Naive thymus-derived CD4-positive, alpha-beta T cell (primary cell): ENCODE data around the gene PTTG1IP. TPM values are rescaled to one million over a fixed set of nuclear protein-coding genes. Genes with fewer than 3 reads are reported as not detected.
A peak's percentile ranks its signal among the peaks of the same experiment; 100 is the strongest.

Source experiments
- ATAC-seq: fragments of 150-1000 bp; cut with Tn5 transposase; 2 replicates; pipeline ENCODE4 v1.10.0; 2021; ENCODE audit warnings: mild to moderate bottlenecking, moderate library complexity
- CTCF ChIA-PET: fragments of 350-600 bp; sonication (Branson Sonifier 250); formaldehyde crosslinking; loops from one replicate; lab custom pipeline; 2021; ENCODE audit warnings: antibody characterized with exemption; lab: Charles Lee
- POLR2A ChIA-PET: fragments of 350-600 bp; sonication (Branson Sonifier 250); formaldehyde crosslinking; loops from one replicate; lab custom pipeline; 2021; ENCODE audit warnings: antibody characterized with exemption, inconsistent platforms; lab: Charles Lee
- DNase-seq, 9 donors: peaks; one replicate each; pipeline versions ENCODE4 v3.0.0 to v3.0.0-alpha.2; 2020 to 2022; ENCODE audit warnings: mixed read lengths in 1 of 9
- H3K27ac ChIP-seq: one replicate; pipeline ENCODE4 v1.7.0; 2013; ENCODE audit warnings: mild to moderate bottlenecking, low read depth, low read length, moderate library complexity
- H3K27me3 ChIP-seq, 2 donors: one replicate each; pipeline ENCODE4 v1.7.0; 2013; ENCODE audit warnings: low read length in 2 of 2, mild to moderate bottlenecking in 2 of 2, moderate library complexity in 2 of 2; ENCODE audit not compliant: control insufficient read depth in 2 of 2, insufficient read depth in 2 of 2
- H3K36me3 ChIP-seq, 3 experiments: 1 replicate in 2 of 3; 2 replicates in 1 of 3; pipeline ENCODE4 v1.7.0; 2013; ENCODE audit warnings: low read length in 3 of 3, mild to moderate bottlenecking in 3 of 3, moderate library complexity in 1 of 3; ENCODE audit not compliant: insufficient read depth in 3 of 3, control insufficient read depth in 2 of 3
- H3K4me1 ChIP-seq, 2 donors: one replicate each; pipeline ENCODE4 v1.7.0; 2013; ENCODE audit warnings: low read length in 2 of 2, mild to moderate bottlenecking in 2 of 2, moderate library complexity in 1 of 2; ENCODE audit not compliant: control insufficient read depth in 2 of 2, insufficient read depth in 2 of 2
- H3K4me3 ChIP-seq: 2 replicates; pipeline ENCODE4 v1.7.0; 2013; ENCODE audit warnings: mild to moderate bottlenecking, low read length
- H3K9me3 ChIP-seq, 3 experiments: 1 replicate in 2 of 3; 2 replicates in 1 of 3; pipeline ENCODE4 v1.7.0; 2013; ENCODE audit warnings: low read length in 3 of 3; ENCODE audit not compliant: control insufficient read depth in 2 of 3
- H3K27ac Mint-ChIP-seq, 9 donors: one replicate each; pipeline ENCODE4 v1.8.0; 2020 to 2022; ENCODE audit warnings: mixed read lengths in 9 of 9, mild to moderate bottlenecking in 8 of 9, moderate library complexity in 5 of 9, inconsistent platforms in 2 of 9
- H3K27me3 Mint-ChIP-seq, 5 donors: one replicate each; pipeline ENCODE4 v1.8.0; 2021 to 2022; ENCODE audit warnings: mixed read lengths in 5 of 5, mild to moderate bottlenecking in 1 of 5
- H3K36me3 Mint-ChIP-seq, 5 donors: one replicate each; pipeline ENCODE4 v1.8.0; 2020 to 2022; ENCODE audit warnings: mixed read lengths in 5 of 5, mild to moderate bottlenecking in 3 of 5, inconsistent platforms in 1 of 5
- H3K4me1 Mint-ChIP-seq, 7 donors: one replicate each; pipeline ENCODE4 v1.8.0; 2020 to 2022; ENCODE audit warnings: mixed read lengths in 7 of 7, mild to moderate bottlenecking in 3 of 7, inconsistent platforms in 1 of 7
- H3K4me3 Mint-ChIP-seq, 10 donors: one replicate each; pipeline ENCODE4 v1.8.0; 2020 to 2022; ENCODE audit warnings: mild to moderate bottlenecking in 10 of 10, mixed read lengths in 10 of 10, moderate library complexity in 6 of 10, inconsistent platforms in 2 of 10
- H3K9me3 Mint-ChIP-seq, 11 donors: one replicate each; pipeline ENCODE4 v1.8.0; 2020 to 2022; ENCODE audit warnings: mixed read lengths in 11 of 11, mild to moderate bottlenecking in 4 of 11, inconsistent platforms in 1 of 11, moderate library complexity in 1 of 11
- intact Hi-C, 2 donors: fragments of 100-400 bp; cut with micrococcal nuclease; formaldehyde crosslinking; loops; one replicate each; pipeline ENCODE4 v1.15.1; 2023
- polyA plus RNA-seq, 2 donors: library from polyadenylated mRNA; unstranded; fragments of 300-500 nt; fragmentation: Illumina TruSeq; gene quantifications; one replicate each; pipeline ENCODE4 v1.2.3, GENCODE V29; 2021
- total RNA-seq, 6 experiments: library from RNA in 5 of 6; stranded (reverse) in 5 of 6; gene quantifications; 1 replicate in 5 of 6; 2 replicates in 1 of 6; pipeline ENCODE4 v1.2.3 and lab custom pipeline; 2021 to 2026

Gene PTTG1IP, protein sequence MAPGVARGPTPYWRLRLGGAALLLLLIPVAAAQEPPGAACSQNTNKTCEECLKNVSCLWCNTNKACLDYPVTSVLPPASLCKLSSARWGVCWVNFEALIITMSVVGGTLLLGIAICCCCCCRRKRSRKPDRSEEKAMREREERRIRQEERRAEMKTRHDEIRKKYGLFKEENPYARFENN
- total RNA-seq (100 to 1,000 TPM in 2 of 5 experiments, 10 to 100 TPM in 3; 83.8 to 122 (median 95.6) TPM), polyA plus RNA-seq (10 to 100 TPM; 60.9 to 79.8 TPM), total RNA-seq (lab: John Stamatoyannopoulos, UW) (83.2 reads per million, percentile 81 among the genes with 10 or more reads in this experiment)

DNA sequence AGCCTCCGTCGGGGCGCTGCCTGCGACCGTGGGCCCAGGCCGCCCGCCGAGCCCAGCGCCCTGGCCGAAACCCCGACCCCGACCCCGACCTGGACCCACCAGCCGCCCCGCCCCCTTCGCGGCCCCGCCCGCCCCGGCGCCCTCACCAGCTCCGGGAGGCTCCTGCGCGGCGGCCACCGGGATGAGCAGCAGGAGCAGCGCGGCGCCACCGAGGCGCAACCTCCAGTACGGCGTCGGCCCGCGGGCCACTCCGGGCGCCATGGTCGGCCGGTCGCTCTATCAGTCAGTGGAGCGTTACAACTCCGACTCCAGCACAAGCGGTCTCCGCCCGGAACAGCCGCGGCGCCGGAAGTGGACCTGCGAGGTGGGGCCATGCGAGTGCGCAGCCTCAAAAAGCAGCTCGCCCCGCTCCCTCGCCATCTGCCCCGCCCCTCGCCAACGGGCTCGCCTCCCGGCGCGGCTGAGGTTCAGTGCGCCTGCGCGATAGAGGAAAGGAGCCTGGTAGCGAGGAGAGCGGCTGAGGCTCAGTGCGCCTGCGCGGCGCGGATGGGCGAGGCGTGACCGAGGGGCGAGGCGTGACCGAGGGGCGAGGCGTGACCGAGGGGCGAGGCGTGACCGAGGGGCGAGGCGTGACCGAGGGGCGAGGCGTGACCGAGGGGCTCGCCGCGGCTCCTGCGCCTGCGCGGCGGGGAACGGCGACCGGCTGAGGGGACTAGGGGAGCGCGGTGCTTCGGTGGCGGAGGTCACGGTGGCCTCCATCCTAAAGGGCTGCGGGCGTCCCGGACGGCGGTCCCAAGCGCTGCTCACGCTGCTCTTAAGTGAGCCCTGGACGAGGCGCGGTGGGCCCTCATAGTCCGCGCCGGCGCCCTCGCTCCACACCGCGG is at the start of gene PTTG1IP:
TSS of gene PTTG1IP (minus strand) at position 335 of the 884 bp plus-strand sequence. CDS start at position 261, 74 bp downstream.
- no peaks in the 10 kb centered on the region for H3K9me3 Mint-ChIP-seq
- POLR2A ChIA-PET: interaction anchor here (0.7 to 5.5 kb wide), 25 partner anchors 10 to 781 kb away, joined by 3 to 52 read pairs (median 6); partner anchors contain the start of genes ITGB2, SLX9, SUMO3 and UBE2G2
- H3K4me1 Mint-ChIP-seq: peaks cover 31 to 56% (median 48%) of the 10 kb centered on the region in 7 donors
- ATAC-seq: peak; percentile 88
- Histone ChIP-seq H3K9me3 (no peaks in the 10 kb centered on the region), H3K27ac (peak within 1 kb of the TSS; percentile 81), H3K4me1 (peaks cover 34 to 46% of the 10 kb centered on the region in 2 donors), H3K36me3 (peaks cover 0 to 6% (median 0%) of the 10 kb centered on the region in 3 experiments), H3K4me3 (peak within 1 kb of the TSS; percentile 71), H3K27me3 (no peaks in the 10 kb centered on the region)
- H3K36me3 Mint-ChIP-seq: peaks cover 0 to 4% (median 0%) of the 10 kb centered on the region in 5 donors
- H3K27me3 Mint-ChIP-seq: no peaks in the 10 kb centered on the region
- peak; percentile 97 to 100 (median 99) for DNase-seq
- intact Hi-C loops: loop anchor here (1.0 to 10.0 kb wide), 10 partner anchors 38 to 1899 kb away; partner anchors contain the start of genes CFAP410 (in 1 of the 2) and PKNOX1 (in 1 of the 2)
- CTCF ChIA-PET: interaction anchor here (0.5 to 6.2 kb wide), 5 partner anchors 53 to 252 kb away, joined by 3 to 56 read pairs (median 3); partner anchors contain the start of gene UBE2G2
- H3K4me3 Mint-ChIP-seq: peak within 1 kb of the TSS; percentile 90 to 97 (median 96)
- peak within 1 kb of the TSS; percentile 84 to 97 (median 92) for H3K27ac Mint-ChIP-seq

DNA sequence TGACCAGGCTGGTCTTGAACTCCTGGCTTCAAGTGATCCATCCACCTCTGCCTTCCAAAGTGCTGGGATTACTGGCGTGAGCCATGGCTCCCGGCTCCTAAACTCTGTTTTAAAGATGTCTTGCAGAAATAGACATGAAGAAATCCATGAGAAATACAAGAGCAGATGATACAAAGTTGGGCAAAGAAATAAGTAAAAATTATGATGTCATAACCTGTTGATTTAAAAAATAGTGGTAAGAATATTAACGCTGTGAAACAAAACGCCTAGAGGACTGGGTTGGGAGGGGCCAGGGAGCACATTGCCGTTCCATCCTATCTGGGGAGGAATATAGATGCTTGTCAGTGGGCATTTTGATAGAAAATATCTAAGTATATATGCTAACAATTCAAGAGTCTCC is 48.4 kb upstream of the PTTG1IP start:
- intact Hi-C loops: loop anchor here (1.0 to 10.0 kb wide), 4 partner anchors 8 to 1057 kb away; partner anchors contain the start of genes AGPAT3 (in 1 of the 2) and PCBP3 (in 1 of the 2)

DNA sequence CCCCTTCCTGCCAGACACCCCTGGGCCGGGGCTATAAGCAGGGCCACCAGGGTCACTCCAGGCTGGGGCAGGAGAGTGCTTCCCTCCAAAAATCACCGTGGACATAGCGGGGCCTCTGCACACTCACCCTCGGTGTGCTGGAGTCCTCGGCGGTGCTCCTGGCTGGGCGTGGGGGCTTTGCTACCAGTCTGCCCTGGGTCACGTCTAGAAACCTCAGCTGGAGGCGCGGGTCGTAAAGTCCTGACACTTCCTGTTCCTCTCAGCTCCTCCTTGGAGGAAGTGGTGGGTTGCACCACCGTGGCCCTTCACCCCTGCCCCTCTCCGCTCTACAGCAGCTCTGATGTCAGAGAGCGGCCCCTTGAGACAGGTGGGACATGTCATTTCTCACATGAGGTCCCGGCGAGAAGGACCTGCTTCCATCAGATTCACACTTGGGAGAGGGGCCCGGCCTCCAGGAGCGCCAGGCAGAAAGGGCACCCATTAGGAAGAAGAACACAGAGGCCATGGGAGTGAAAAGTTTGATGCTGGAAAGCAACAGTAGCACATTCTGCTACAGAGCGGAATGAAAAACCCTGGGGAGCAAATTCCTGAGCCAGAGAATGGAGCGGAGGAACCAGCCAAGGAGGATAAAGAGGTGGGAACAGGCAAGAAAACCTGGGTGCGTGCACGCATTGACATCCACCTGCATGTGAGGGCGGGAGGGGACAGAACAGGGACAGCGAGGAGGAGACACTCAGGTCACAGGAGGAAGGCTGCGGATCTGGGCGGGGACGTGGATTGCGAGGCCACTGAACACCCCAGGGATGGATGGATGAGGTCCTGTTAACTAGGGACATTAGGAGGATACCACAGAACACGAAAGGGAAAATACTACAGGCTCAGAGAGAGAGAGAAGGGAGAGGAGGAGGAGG is 47.5 kb upstream of the PTTG1IP start, which contains the start of gene ITGB2:
TSS of gene ITGB2 (minus strand) at position 206 of the 911 bp plus-strand sequence. CDS start 10,117 bp downstream, outside the sequence.
- Histone ChIP-seq H3K9me3 (no peaks in the 10 kb centered on the region), H3K4me1 (peaks cover 43 to 61% of the 10 kb centered on the region in 2 donors), H3K27ac (peak within 1 kb of the TSS; percentile 72), H3K4me3 (peak within 1 kb of the TSS; percentile 88), H3K36me3 (peaks cover 0 to 32% (median 4%) of the 10 kb centered on the region in 3 experiments), H3K27me3 (no peaks in the 10 kb centered on the region)
- DNase-seq: peak in 5 of 9 donors; percentile 56 to 66 (median 58)
- Mint-ChIP-seq H3K4me3 (peak within 1 kb of the TSS; percentile 89 to 100 (median 99)), H3K9me3 (peaks cover 0 to 5% (median 0%) of the 10 kb centered on the region in 11 donors), H3K27ac (peak within 1 kb of the TSS; percentile 76 to 98 (median 95)), H3K4me1 (peaks cover 63 to 85% (median 75%) of the 10 kb centered on the region in 7 donors), H3K27me3 (no peaks in the 10 kb centered on the region), H3K36me3 (peaks cover 4 to 45% (median 17%) of the 10 kb centered on the region in 5 donors)
- POLR2A ChIA-PET: interaction anchor here (0.5 to 17.4 kb wide), 7 partner anchors 9 to 108 kb away, joined by 3 to 569 read pairs (median 4); no protein-coding TSS in a partner anchor
- ATAC-seq: peak; percentile 73
- intact Hi-C loops: loop anchor here (1.0 to 10.0 kb wide), 3 partner anchors 9 to 1056 kb away; partner anchors contain the start of genes AGPAT3 (in 1 of the 2) and PCBP3 (in 1 of the 2)
- CTCF ChIA-PET: interaction anchor here (0.9 to 2.5 kb wide), 6 partner anchors 8 to 42 kb away, joined by 3 to 8 read pairs (median 5); no protein-coding TSS in a partner anchor

More for the DNA sequence above, 48.4 kb upstream of the PTTG1IP start:
- peaks cover 4 to 39% (median 15%) of the 10 kb centered on the region in 5 donors for H3K36me3 Mint-ChIP-seq
- peak overlapping the region; percentile 27 for H3K4me3 ChIP-seq
- no peaks in the 10 kb centered on the region for H3K27me3 Mint-ChIP-seq
- H3K27me3 ChIP-seq: no peaks in the 10 kb centered on the region
- peaks cover 0 to 32% (median 4%) of the 10 kb centered on the region in 3 experiments for H3K36me3 ChIP-seq
- H3K27ac Mint-ChIP-seq: peak overlapping the region; percentile 76 to 97 (median 90)
- H3K4me1 Mint-ChIP-seq: peaks cover 62 to 85% (median 75%) of the 10 kb centered on the region in 7 donors
- peaks cover 42 to 63% of the 10 kb centered on the region in 2 donors for H3K4me1 ChIP-seq
- peak overlapping the region; percentile 44 to 100 (median 98) for H3K4me3 Mint-ChIP-seq
- H3K9me3 Mint-ChIP-seq: peaks cover 0 to 5% (median 0%) of the 10 kb centered on the region in 11 donors
- ChIA-PET POLR2A (interaction anchor here (4.2 to 17.4 kb wide), 2 partner anchors 8 to 11 kb away, joined by 36 to 569 read pairs; no protein-coding TSS in a partner anchor), CTCF (interaction anchor here (1.6 kb wide), 1 partner anchor 9 kb away, joined by 6 read pairs; no protein-coding TSS in a partner anchor)
- DNase-seq: no peak
- no peaks in the 10 kb centered on the region for H3K9me3 ChIP-seq
- H3K27ac ChIP-seq: peak overlapping the region; percentile 72
- no peak for ATAC-seq

DNA sequence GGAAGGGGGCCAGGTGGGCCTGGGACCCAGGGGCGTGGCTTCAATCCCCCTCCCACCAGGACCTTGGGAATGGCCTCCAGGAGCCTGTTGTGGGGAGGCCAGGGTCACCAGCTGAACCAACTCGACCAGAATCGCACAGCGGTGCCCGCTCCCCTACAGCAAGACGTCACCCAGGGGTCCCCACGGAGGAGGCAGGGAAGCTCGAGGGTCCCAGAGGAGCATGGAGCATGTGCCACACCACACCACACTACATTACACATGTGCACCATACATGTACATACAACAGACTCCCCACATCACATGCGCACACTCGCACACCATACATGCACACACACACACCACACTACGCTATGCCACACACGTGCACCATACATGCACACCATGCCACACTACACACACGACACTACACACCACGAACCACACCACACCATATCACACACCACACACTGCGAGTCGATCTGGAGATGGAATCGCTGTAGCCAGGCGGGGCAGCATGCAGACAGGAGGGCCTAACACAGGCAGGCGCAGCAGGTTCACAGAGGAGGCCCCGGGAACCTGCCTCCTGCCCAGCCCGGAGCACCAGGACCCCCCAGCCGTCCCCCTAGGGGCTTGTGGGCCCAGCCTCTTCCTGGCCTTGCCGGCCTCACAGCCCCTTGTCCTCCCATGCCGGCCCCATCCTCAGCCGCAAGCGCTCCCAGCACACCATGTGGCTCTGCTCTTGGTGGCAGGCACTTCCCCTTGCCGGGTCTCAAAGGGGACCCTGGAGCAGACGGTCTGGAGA is 46.6 kb upstream of the PTTG1IP start:
- peaks cover 44 to 60% of the 10 kb centered on the region in 2 donors for H3K4me1 ChIP-seq
- H3K27ac ChIP-seq: peak overlapping the region; percentile 72
- H3K27me3 Mint-ChIP-seq: no peaks in the 10 kb centered on the region
- no peaks in the 10 kb centered on the region for H3K9me3 ChIP-seq
- peak overlapping the region; percentile 76 to 98 (median 95) for H3K27ac Mint-ChIP-seq
- DNase-seq (peak in 1 of 9 donors; percentile 35), ATAC-seq (peak; percentile 25)
- no peaks in the 10 kb centered on the region for H3K27me3 ChIP-seq
- H3K4me1 Mint-ChIP-seq: peaks cover 63 to 86% (median 77%) of the 10 kb centered on the region in 7 donors
- POLR2A ChIA-PET: interaction anchor here (0.5 to 17.4 kb wide), 9 partner anchors 9 to 107 kb away, joined by 3 to 569 read pairs (median 7); partner anchors contain the start of gene PTTG1IP
- H3K36me3 ChIP-seq: peaks cover 0 to 32% (median 4%) of the 10 kb centered on the region in 3 experiments
- CTCF ChIA-PET: interaction anchor here (0.9 to 4.1 kb wide), 11 partner anchors 7 to 120 kb away, joined by 3 to 19 read pairs (median 5); partner anchors contain the start of gene UBE2G2
- peaks cover 0 to 5% (median 0%) of the 10 kb centered on the region in 11 donors for H3K9me3 Mint-ChIP-seq
- H3K4me3 ChIP-seq: peak overlapping the region; percentile 88
- intact Hi-C loops: loop anchor here in 1 of 2 donors (5.0 to 10.0 kb wide), 2 partner anchors 722 to 1055 kb away; partner anchors contain the start of genes AGPAT3 and PCBP3
- H3K4me3 Mint-ChIP-seq: peak overlapping the region; percentile 89 to 100 (median 99)
- peaks cover 4 to 50% (median 17%) of the 10 kb centered on the region in 5 donors for H3K36me3 Mint-ChIP-seq
